Stimulated activated CD4-positive, alpha-beta T cell treated with anti-CD3 and anti-CD28 coated beads, Interleukin-4, amount 100 ng/mL, for 1 hour (primary cell): Measurements from ENCODE around the gene PRSS27.
"Not testable (repeated sequence)": the region's sequence is repeated elsewhere in the genome, so short reads cannot be mapped to it uniquely, and the experiment has no call there.

ENCODE experiments used
- DNase-seq: peaks from one replicate; pipeline ENCODE4 v3.0.0-alpha.2; 2020

The PRSS27 gene

GRCh38 chr16:2721634-2722173 lies 1.7 kb upstream of the PRSS27 start:
- DNase-seq, result not testable (repeated sequence)

GRCh38 chr16:2720719-2721633 lies 952 bp upstream of the PRSS27 start:
- DNase-seq, result peak; percentile 87

GRCh38 chr16:2719328-2720063 lies 528 bp downstream of the PRSS27 start:
- no peak for DNase-seq

GRCh38 chr16:2717383-2718263 lies 2.4 kb downstream of the PRSS27 start:
- no peak for DNase-seq

GRCh38 chr16:2716948-2717347 lies 3.1 kb downstream of the PRSS27 start:
- DNase-seq, result no peak

GRCh38 chr16:2715966-2716885 lies 3.8 kb downstream of the PRSS27 start:
- DNase-seq, result no peak

GRCh38 chr16:2715519-2715918 lies 4.5 kb downstream of the PRSS27 start:
- DNase-seq, result peak; percentile 78

- no peak for DNase-seq
Measured at GRCh38 chr16:2715064-2715463, 5.0 kb downstream of the PRSS27 start.

GRCh38 chr16:2713985-2714774 lies 5.8 kb downstream of the PRSS27 start:
- DNase-seq, result no peak

- no peak for DNase-seq
Measured at GRCh38 chr16:2713523-2713922, 6.5 kb downstream of the PRSS27 start.

GRCh38 chr16:2712546-2712945 lies 7.5 kb downstream of the PRSS27 start:
- no peak for DNase-seq

GRCh38 chr16:2712063-2712441 lies 8.0 kb downstream of the PRSS27 start:
- DNase-seq, result no peak

- no peak for DNase-seq
Measured at GRCh38 chr16:2711370-2712062, 8.5 kb downstream of the PRSS27 start.

GRCh38 chr16:2710711-2711231 lies 9.3 kb downstream of the PRSS27 start:
- no peak for DNase-seq

- DNase-seq, result no peak
Measured at GRCh38 chr16:2710021-2710710, 9.9 kb downstream of the PRSS27 start.

- DNase-seq, result no peak
Measured at GRCh38 chr16:2709588-2709984, 10.4 kb downstream of the PRSS27 start.

GRCh38 chr16:2708955-2709587 lies 11.0 kb downstream of the PRSS27 start:
- no peak for DNase-seq

GRCh38 chr16:2708290-2708639 lies 11.8 kb downstream of the PRSS27 start:
- DNase-seq, result no peak
